CD4-positive, alpha-beta T cell treated with Interleukin-15 for 4 hours (primary cell): ENCODE results near the gene SCYL2.
A peak's percentile ranks its signal among the peaks of the same experiment; 100 is the strongest.
"Not testable (repeated sequence)": the region's sequence is repeated elsewhere in the genome, so short reads cannot be mapped to it uniquely, and the experiment has no call there.

Experiments
- DNase-seq: peaks from one replicate; pipeline ENCODE4 v3.0.0-alpha.2; 2020; ENCODE audit warnings: low spot score

Gene SCYL2

GRCh38 chr12:100266835-100267602 is at the start of gene SCYL2, which contains the start of gene DEPDC4:
SCYL2 (plus strand) TSS chr12:100267177; CDS start chr12:100282971, 15,794 bp downstream.
DEPDC4 (minus strand) TSS chr12:100267079; CDS start chr12:100267076, 3 bp downstream.
- DNase-seq, result peak; percentile 92

- no peak for DNase-seq
Observed at GRCh38 chr12:100219328-100220109, 47.5 kb upstream of the SCYL2 start.

- no peak for DNase-seq
Observed at GRCh38 chr12:100221523-100221922, 45.5 kb upstream of the SCYL2 start.

GRCh38 chr12:100222173-100222572 is 44.8 kb upstream of the SCYL2 start:
- not testable (repeated sequence) for DNase-seq

- no peak for DNase-seq
Observed at GRCh38 chr12:100225491-100225890, 41.5 kb upstream of the SCYL2 start.

GRCh38 chr12:100229036-100229635 is 37.8 kb upstream of the SCYL2 start:
- no peak for DNase-seq

- DNase-seq, result no peak
Observed at GRCh38 chr12:100229876-100230275, 37.1 kb upstream of the SCYL2 start.

- DNase-seq, result not testable (repeated sequence)
Observed at GRCh38 chr12:100231873-100232272, 35.1 kb upstream of the SCYL2 start.

GRCh38 chr12:100234166-100234565 is 32.8 kb upstream of the SCYL2 start:
- DNase-seq, result no peak

GRCh38 chr12:100234591-100235304 is 32.2 kb upstream of the SCYL2 start:
- peak; percentile 23 for DNase-seq

GRCh38 chr12:100238801-100239200 is 28.2 kb upstream of the SCYL2 start:
- DNase-seq, result no peak

GRCh38 chr12:100239589-100239988 is 27.4 kb upstream of the SCYL2 start:
- no peak for DNase-seq

GRCh38 chr12:100243137-100243536 is 23.8 kb upstream of the SCYL2 start:
- no peak for DNase-seq

- no peak for DNase-seq
Observed at GRCh38 chr12:100247765-100248164, 19.2 kb upstream of the SCYL2 start.

GRCh38 chr12:100248886-100249285 is 18.1 kb upstream of the SCYL2 start:
- no peak for DNase-seq

GRCh38 chr12:100249941-100250340 is 17.0 kb upstream of the SCYL2 start:
- DNase-seq, result no peak

GRCh38 chr12:100251917-100252316 is 15.1 kb upstream of the SCYL2 start:
- DNase-seq, result no peak

- no peak for DNase-seq
Observed at GRCh38 chr12:100253437-100253836, 13.5 kb upstream of the SCYL2 start.

- no peak for DNase-seq
Observed at GRCh38 chr12:100254876-100255275, 12.1 kb upstream of the SCYL2 start.

GRCh38 chr12:100258127-100258526 is 8.8 kb upstream of the SCYL2 start:
- no peak for DNase-seq

- no peak for DNase-seq
Observed at GRCh38 chr12:100263131-100263530, 3.8 kb upstream of the SCYL2 start.

- DNase-seq, result not testable (repeated sequence)
Observed at GRCh38 chr12:100265107-100265506, 1.9 kb upstream of the SCYL2 start.
